GM12878 (cell line): ENCODE results near the gene ZNF334. TPM values are rescaled to one million over a fixed set of nuclear protein-coding genes. Genes with fewer than 3 reads are reported as not detected.

Experiments used
- ATAC-seq: fragments of 200-7000 bp; cut with Tn5 transposase; 3 replicates; pipeline ENCODE4 v1.9.1; 2020; ENCODE audit warnings: mild to moderate bottlenecking, moderate library complexity
- BruUV-seq: library from RNA; stranded (reverse); fragments of 400-500 nt; replicated peaks from 2 replicates; lab custom pipeline; 2021; lab: Mats Ljungman, UMichigan
- CTCF ChIA-PET: fragments of 300-600 bp; sonication (Branson Sonifier 250); formaldehyde crosslinking; extraction: SDS; loops from one replicate; lab custom pipeline; 2021; ENCODE audit warnings: inconsistent platforms; lab: Yijun Ruan, JAX
- POLR2A ChIA-PET: fragments of 350-600 bp; formaldehyde crosslinking; extraction: SDS; loops from one replicate; lab custom pipeline; 2021; ENCODE audit warnings: inconsistent platforms; lab: Charles Lee
- RAD21 ChIA-PET: fragments of 300-600 bp; sonication (Branson Sonifier 250); formaldehyde crosslinking; loops from one replicate; lab custom pipeline; 2023; ENCODE audit warnings: antibody characterized with exemption; ENCODE audit not compliant: unreplicated experiment; lab: Charles Lee
- SMC1A ChIA-PET: fragments of 300-600 bp; sonication (Branson Sonifier 250); formaldehyde crosslinking; loops from one replicate; lab custom pipeline; 2023; ENCODE audit not compliant: unreplicated experiment, uncharacterized antibody; lab: Charles Lee
- DNase-seq: peaks from one replicate; pipeline ENCODE4 v3.0.0-alpha.2; 2011; ENCODE audit warnings: low read depth, low spot score
- FAIRE-seq: peaks from 3 replicates; lab custom pipeline; 2011; peaks lifted over from hg19 to GRCh38; lab: Jason Lieb, UNC
- H2AFZ ChIP-seq: 2 replicates; pipeline ENCODE4 v1.6.0; 2011; ENCODE audit warnings: low read depth, low read length, control low read depth; ENCODE audit not compliant: control insufficient read depth
- H3K27ac ChIP-seq: 2 replicates; pipeline ENCODE4 v1.5.1; 2011; ENCODE audit warnings: control low read depth; ENCODE audit not compliant: control insufficient read depth, insufficient read depth
- H3K27me3 ChIP-seq, 2 experiments: replicated peaks in 1 of 2; 2 replicates each; pipeline versions ENCODE4 v1.6.0 to v1.6.1; 2011; ENCODE audit warnings: low read length in 1 of 2; ENCODE audit not compliant: control insufficient read depth in 2 of 2, insufficient read depth in 2 of 2
- H3K36me3 ChIP-seq, 2 experiments: 2 replicates each; pipeline ENCODE4 v1.5.1; 2011; ENCODE audit warnings: low read length in 1 of 2; ENCODE audit not compliant: control insufficient read depth in 2 of 2, insufficient read depth in 2 of 2
- H3K4me1 ChIP-seq: 2 replicates; pipeline ENCODE4 v1.6.1; 2011; ENCODE audit warnings: mild to moderate bottlenecking, low read length, moderate library complexity, mixed read lengths; ENCODE audit not compliant: control insufficient read depth, insufficient read depth
- H3K4me2 ChIP-seq: 2 replicates; pipeline ENCODE4 v1.6.0; 2011; ENCODE audit warnings: control low read depth; ENCODE audit not compliant: control insufficient read depth, insufficient read depth
- H3K4me3 ChIP-seq: fragments of 200-600 bp; sonication (generic); 2 replicates; pipeline ENCODE4 v1.5.1; 2016
- H3K79me2 ChIP-seq: 2 replicates; pipeline ENCODE4 v1.6.0; 2011; ENCODE audit warnings: low read length; ENCODE audit not compliant: control insufficient read depth, insufficient read depth
- H3K9ac ChIP-seq: 2 replicates; pipeline ENCODE4 v1.8.0; 2011; ENCODE audit warnings: low read length, control low read depth, mixed read lengths; ENCODE audit not compliant: control insufficient read depth, insufficient read depth
- H3K9me3 ChIP-seq: replicated peaks from 3 replicates; pipeline ENCODE4 v1.5.1; 2011; ENCODE audit warnings: mild to moderate bottlenecking, low read length; ENCODE audit not compliant: control insufficient read depth, insufficient read depth
- H4K20me1 ChIP-seq: 2 replicates; pipeline ENCODE4 v1.6.0; 2011; ENCODE audit not compliant: control insufficient read depth, insufficient read depth
- ASH2L ChIP-seq: fragments of 300-600, 200-600 bp; sonication (generic); IDR thresholded peaks from 2 replicates; pipeline ENCODE4 v1.6.1; 2017; ENCODE audit warnings: low read depth, mild to moderate bottlenecking, borderline replicate concordance
- CREM ChIP-seq: IDR thresholded peaks from 2 replicates; pipeline ENCODE4 v1.6.1; 2014; ENCODE audit warnings: antibody characterized with exemption, low read depth
- E2F8 ChIP-seq: fragments of 450-650 bp; IDR thresholded peaks from 2 replicates; pipeline ENCODE4 v1.6.1; 2018; ENCODE audit warnings: mild to moderate bottlenecking, low read depth, moderate library complexity; ENCODE audit not compliant: partially characterized antibody
- GATAD2B ChIP-seq: fragments of 450-650 bp; conservative IDR thresholded peaks from 2 replicates; pipeline ENCODE4 v1.6.1; 2017; ENCODE audit warnings: low read depth, mild to moderate bottlenecking, moderate library complexity
- KLF5 ChIP-seq: fragments of 450-650 bp; IDR thresholded peaks from 2 replicates; pipeline ENCODE4 v1.6.1; 2014; ENCODE audit warnings: mild to moderate bottlenecking; ENCODE audit not compliant: partially characterized antibody
- MEF2A ChIP-seq: IDR thresholded peaks from 2 replicates; pipeline ENCODE4 v1.6.1; 2011; ENCODE audit warnings: low read depth, mild to moderate bottlenecking, low read length, moderate library complexity; ENCODE audit not compliant: insufficient read depth
- NRF1 ChIP-seq: conservative IDR thresholded peaks from 2 replicates; pipeline ENCODE4 v1.6.1; 2011; ENCODE audit warnings: mild to moderate bottlenecking, low read depth, low read length, improper control_type of control experiment
- PAX5 ChIP-seq: IDR thresholded peaks from 2 replicates; pipeline ENCODE4 v1.6.1; 2011; ENCODE audit warnings: low read depth, low read length, borderline replicate concordance
- ZBTB11 ChIP-seq: fragments of 450-650 bp; formaldehyde crosslinking; IDR thresholded peaks from 2 replicates; pipeline ENCODE4 v1.5.0; 2022; ENCODE audit warnings: mild to moderate bottlenecking, missing genetic modification characterization
- ZSCAN29 ChIP-seq: fragments of 450-650 bp; IDR thresholded peaks from 2 replicates; pipeline ENCODE4 v1.6.1; 2017; ENCODE audit warnings: mild to moderate bottlenecking, moderate library complexity
- WGBS: methylation state at CpG from one replicate; pipeline ENCODE4 v1.1.6; 2016; ENCODE audit warnings: low lambda C conversion rate; ENCODE audit not compliant: insufficient replicate concordance, insufficient coverage; ENCODE audit errors: missing lambda C conversion rate; 5-methylcytosine and 5-hydroxymethylcytosine counted together
- in situ Hi-C: fragments of 300-500 bp; cut with MboI; formaldehyde crosslinking; loops from 9 replicates; pipeline ENCODE4 v1.14.3; 2018; ENCODE audit warnings: mixed read lengths
- intact Hi-C: fragments of 100-400 bp; cut with micrococcal nuclease; formaldehyde crosslinking; loops from one replicate; pipeline ENCODE4 v1.14.2; 2022; ENCODE audit not compliant: unreplicated experiment
- polyA plus RNA-seq, 11 experiments: library from polyadenylated mRNA; depleted of rRNA in 4 of 11; unstranded in 6 of 11; stranded (reverse) in 5 of 11; fragments of >200 nt; fragmentation: Nextera tagmentation in 4 of 11; fragmentation: Illumina TruSeq in 1 of 11; extraction: Ambion mirVana in 4 of 11; extraction: Trizol in 1 of 11; gene quantifications; 1 replicate in 1 of 11; 2 replicates in 10 of 11; pipeline versions ENCODE4 v1.2.1 to v1.2.3, GENCODE V29; 2011 to 2016; ENCODE audit warnings: inconsistent platforms in 2 of 11, missing spikeins in 2 of 11, low read depth in 1 of 11
- total RNA-seq, 4 experiments: library from RNA; depleted of rRNA in 3 of 4; stranded (reverse); fragments of >200 nt in 3 of 4; fragmentation: Illumina TruSeq in 1 of 4; extraction: Trizol in 1 of 4; gene quantifications; 2 replicates each; pipeline versions ENCODE4 v1.2.1 to v1.2.3, GENCODE V29; 2013 to 2021
- TF ChIP-seq, protein P1 (sequence below): fragments of 450-650 bp; IDR thresholded peaks from 2 replicates; pipeline ENCODE4 v1.6.1; 2017; ENCODE audit warnings: mild to moderate bottlenecking, low read depth, inconsistent platforms; ENCODE audit not compliant: poor library complexity, severe bottlenecking
- TF ChIP-seq, protein P2 (sequence below): fragments of 150-350 bp; IDR thresholded peaks from 2 replicates; pipeline ENCODE4 v1.6.1; 2014; ENCODE audit warnings: mild to moderate bottlenecking, low read depth, low read length
- TF ChIP-seq, protein P3 (sequence below): IDR thresholded peaks from 2 replicates; pipeline ENCODE4 v1.6.1; 2011; ENCODE audit warnings: low read depth, low read length, improper control_type of control experiment, borderline replicate concordance

Gene ZNF334
- total and polyA plus RNA-seq, 10 of the 15 experiments (the other 5 are each of a cell fraction or from before 2014, with no cell fraction given) = 0.08 to 2.0 (median 1.2) TPM

DNA sequence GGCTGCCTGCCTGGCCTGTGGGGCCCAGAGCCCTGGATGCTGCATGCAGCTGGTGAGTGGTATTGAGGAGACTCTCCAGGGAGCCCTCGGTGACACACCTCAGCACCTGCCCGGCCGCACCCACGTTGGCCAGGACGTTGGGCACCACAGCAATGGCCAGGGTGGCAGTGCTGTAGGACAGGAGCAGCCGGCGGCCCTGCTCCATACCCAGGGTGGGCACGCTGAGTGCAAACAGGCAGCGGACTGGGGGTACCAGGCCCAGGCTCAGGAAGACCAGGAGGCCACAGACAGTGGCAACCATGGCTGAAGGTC lies 32.4 kb upstream of the ZNF334 start:
- ATAC-seq (no peak), FAIRE-seq (no peak), DNase-seq (no peak)
- ChIA-PET RAD21 (no interaction called here), POLR2A (no interaction called here), SMC1A (interaction anchor here (1.6 kb wide), 1 partner anchor 135 kb away, joined by 12 read pairs; no protein-coding TSS in a partner anchor), CTCF (interaction anchor here (1.5 to 2.7 kb wide), 4 partner anchors 16 to 138 kb away, joined by 3 to 12 read pairs (median 12); no protein-coding TSS in a partner anchor)
- Histone ChIP-seq H3K79me2 (no peaks in the 10 kb centered on the region), H4K20me1 (no peaks in the 10 kb centered on the region), H3K4me3 (no peak overlapping the region), H3K27me3 (no peaks in the 10 kb centered on the region), H3K9me3 (no peaks in the 10 kb centered on the region; the same call in 2 of the 3 replicates), H3K4me2 (no peak overlapping the region; the same call in 1 of the 2 replicates), H3K27ac (no peak overlapping the region), H3K36me3 (no peaks in the 10 kb centered on the region), H2AFZ (no peak overlapping the region), H3K9ac (no peak overlapping the region), H3K4me1 (peaks cover 37% of the 10 kb centered on the region)
- no TSS peak for BruUV-seq
- in situ Hi-C loops = no loop called here
- intact Hi-C loops = no loop called here
- 75% methylated on average over 9 of the region's 9 CpGs for WGBS
- TF ChIP-seq, protein P1, sequence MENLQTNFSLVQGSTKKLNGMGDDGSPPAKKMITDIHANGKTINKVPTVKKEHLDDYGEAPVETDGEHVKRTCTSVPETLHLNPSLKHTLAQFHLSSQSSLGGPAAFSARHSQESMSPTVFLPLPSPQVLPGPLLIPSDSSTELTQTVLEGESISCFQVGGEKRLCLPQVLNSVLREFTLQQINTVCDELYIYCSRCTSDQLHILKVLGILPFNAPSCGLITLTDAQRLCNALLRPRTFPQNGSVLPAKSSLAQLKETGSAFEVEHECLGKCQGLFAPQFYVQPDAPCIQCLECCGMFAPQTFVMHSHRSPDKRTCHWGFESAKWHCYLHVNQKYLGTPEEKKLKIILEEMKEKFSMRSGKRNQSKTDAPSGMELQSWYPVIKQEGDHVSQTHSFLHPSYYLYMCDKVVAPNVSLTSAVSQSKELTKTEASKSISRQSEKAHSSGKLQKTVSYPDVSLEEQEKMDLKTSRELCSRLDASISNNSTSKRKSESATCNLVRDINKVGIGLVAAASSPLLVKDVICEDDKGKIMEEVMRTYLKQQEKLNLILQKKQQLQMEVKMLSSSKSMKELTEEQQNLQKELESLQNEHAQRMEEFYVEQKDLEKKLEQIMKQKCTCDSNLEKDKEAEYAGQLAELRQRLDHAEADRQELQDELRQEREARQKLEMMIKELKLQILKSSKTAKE = no peak
- TF ChIP-seq ASH2L (no peak), GATAD2B (no peak), PAX5 (no peak), MEF2A (no peak), NRF1 (no peak), ZBTB11 (CRISPR knock-in tag) (no peak), E2F8 (no peak), CREM (no peak), ZSCAN29 (no peak), KLF5 (no peak)
- TF ChIP-seq, protein P2, sequence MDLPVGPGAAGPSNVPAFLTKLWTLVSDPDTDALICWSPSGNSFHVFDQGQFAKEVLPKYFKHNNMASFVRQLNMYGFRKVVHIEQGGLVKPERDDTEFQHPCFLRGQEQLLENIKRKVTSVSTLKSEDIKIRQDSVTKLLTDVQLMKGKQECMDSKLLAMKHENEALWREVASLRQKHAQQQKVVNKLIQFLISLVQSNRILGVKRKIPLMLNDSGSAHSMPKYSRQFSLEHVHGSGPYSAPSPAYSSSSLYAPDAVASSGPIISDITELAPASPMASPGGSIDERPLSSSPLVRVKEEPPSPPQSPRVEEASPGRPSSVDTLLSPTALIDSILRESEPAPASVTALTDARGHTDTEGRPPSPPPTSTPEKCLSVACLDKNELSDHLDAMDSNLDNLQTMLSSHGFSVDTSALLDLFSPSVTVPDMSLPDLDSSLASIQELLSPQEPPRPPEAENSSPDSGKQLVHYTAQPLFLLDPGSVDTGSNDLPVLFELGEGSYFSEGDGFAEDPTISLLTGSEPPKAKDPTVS = no peak
- TF ChIP-seq, protein P3, sequence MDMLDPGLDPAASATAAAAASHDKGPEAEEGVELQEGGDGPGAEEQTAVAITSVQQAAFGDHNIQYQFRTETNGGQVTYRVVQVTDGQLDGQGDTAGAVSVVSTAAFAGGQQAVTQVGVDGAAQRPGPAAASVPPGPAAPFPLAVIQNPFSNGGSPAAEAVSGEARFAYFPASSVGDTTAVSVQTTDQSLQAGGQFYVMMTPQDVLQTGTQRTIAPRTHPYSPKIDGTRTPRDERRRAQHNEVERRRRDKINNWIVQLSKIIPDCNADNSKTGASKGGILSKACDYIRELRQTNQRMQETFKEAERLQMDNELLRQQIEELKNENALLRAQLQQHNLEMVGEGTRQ = no peak
